ENCODE results near the gene KANK4. TPM values are rescaled to one million over a fixed set of nuclear protein-coding genes. Genes with fewer than 3 reads are reported as not detected.

Gene KANK4
- total and polyA plus RNA-seq, 2 of the 8 experiments (the other 6 are each of a cell fraction or from before 2014, with no cell fraction given): 0.22 to 0.26 TPM

DNA sequence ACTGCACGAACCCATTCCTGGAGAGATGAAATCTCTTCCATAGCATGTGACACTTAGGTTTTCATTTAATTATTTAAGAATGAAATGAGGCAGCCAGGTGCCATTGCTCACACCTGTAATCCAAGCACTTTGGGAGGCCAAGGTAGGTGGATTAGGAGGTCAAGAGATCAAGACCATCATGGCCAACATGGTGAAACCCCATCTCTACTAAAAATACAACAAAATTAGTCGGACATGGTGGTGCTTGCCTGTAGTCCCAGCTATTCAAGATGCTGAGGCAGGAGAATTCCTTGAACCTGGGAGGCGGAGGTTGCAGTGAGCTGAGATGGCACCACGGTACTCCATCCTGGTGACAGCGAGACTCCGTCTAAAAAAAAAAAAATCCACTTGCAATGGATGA lies 106.8 kb downstream of the KANK4 start:
- H2BK12ac ChIP-seq (ENCODE audit: low read depth, low read length): no peak overlapping the region
- H3K27me3 ChIP-seq (replicated peaks in 1 of 4; ENCODE audit: control insufficient read depth in 3 of 4, extremely low read depth in 1 of 4, insufficient read depth in 3 of 4, low read length in 3 of 4): no peaks in the 10 kb centered on the region
- CTCF ChIA-PET (ENCODE audit: partially characterized antibody): interaction anchor here (1.0 to 1.2 kb wide), 2 partner anchors 37 to 191 kb away, joined by 3 to 9 read pairs; no protein-coding TSS in a partner anchor
- H3K9me3 ChIP-seq (ENCODE audit: insufficient read depth in 2 of 2, low read depth in 1 of 2, low read length in 1 of 2): peaks cover 0 to 9% of the 10 kb centered on the region in 2 experiments; a peak in 2 of 4 replicates
- no peak for FAIRE-seq
- H3K27ac ChIP-seq (ENCODE audit: low read depth, low read length): no peak overlapping the region
- H4K91ac ChIP-seq (replicated peaks; ENCODE audit: insufficient read length, low read length): no peak overlapping the region
- no peak overlapping the region for H3K14ac ChIP-seq (ENCODE audit: insufficient read length)
- H3K4me1 ChIP-seq (replicated peaks in 1 of 4; ENCODE audit: control insufficient read depth in 3 of 4, insufficient read depth in 4 of 4, low read length in 3 of 4): no peaks in the 10 kb centered on the region
- H3K23me2 ChIP-seq (ENCODE audit: low read depth, low read length): no peaks in the 10 kb centered on the region
- H2BK120ac ChIP-seq (replicated peaks; ENCODE audit: low read depth, low read length): no peak overlapping the region
- no peak overlapping the region for H3K4me2 ChIP-seq (ENCODE audit: insufficient read depth in 1 of 2, low read depth in 2 of 2, low read length in 2 of 2)
- H3K56ac ChIP-seq (replicated peaks; ENCODE audit: insufficient read length, low read depth, low read length): no peak overlapping the region
- H3K4me3 ChIP-seq (ENCODE audit: extremely low read depth in 1 of 4, insufficient read depth in 2 of 4, low read depth in 3 of 4, low read length in 4 of 4): no peak overlapping the region
- H3K18ac ChIP-seq (ENCODE audit: extremely low read depth, low read length): no peak overlapping the region
- H2BK20ac ChIP-seq (ENCODE audit: low read length): no peak overlapping the region
- no peak overlapping the region for H3K4ac ChIP-seq (replicated peaks; ENCODE audit: insufficient read length, low read depth, low read length)
- H3K9ac ChIP-seq (replicated peaks in 1 of 4; ENCODE audit: extremely low read depth in 1 of 4, low read depth in 3 of 4, low read length in 3 of 4): no peak overlapping the region
- H4K5ac ChIP-seq (ENCODE audit: insufficient read length, low read depth, low read length): no peak overlapping the region
- peaks cover 16 to 54% (median 42%) of the 10 kb centered on the region in 4 experiments for H3K36me3 ChIP-seq (ENCODE audit: control insufficient read depth in 2 of 4, insufficient read depth in 4 of 4, low read length in 3 of 4)
- no peak overlapping the region for H2AFZ ChIP-seq (ENCODE audit: low read length)
- POLR2A ChIA-PET (ENCODE audit: partially characterized antibody): interaction anchor here (0.9 to 26.8 kb wide), 29 partner anchors 14 to 199 kb away, joined by 3 to 1232 read pairs (median 4); partner anchors contain the start of genes KANK4 and L1TD1
- WGBS, 2 experiments (ENCODE audit: extremely low coverage in 1 of 2, insufficient coverage in 1 of 2, insufficient read length in 1 of 2, insufficient replicate concordance in 2 of 2, low coverage in 1 of 2, low lambda C conversion rate in 2 of 2, missing lambda C conversion rate in 1 of 2): 89% methylated on average over 6 of the region's 6 CpGs; no CpG with 5 or more reads in 1 of the 2 experiments
- DNase-seq (ENCODE audit: low read depth in 1 of 2, low spot score in 2 of 2): no peak
- peaks cover 0 to 30% of the 10 kb centered on the region in 2 experiments; a peak in 1 of 4 replicates for H3K79me2 ChIP-seq (ENCODE audit: control insufficient read depth in 1 of 2, insufficient read depth in 2 of 2, low read length in 2 of 2)
- peaks cover 4 to 11% of the 10 kb centered on the region in 2 experiments for H4K20me1 ChIP-seq (replicated peaks in 1 of 2; ENCODE audit: control insufficient read depth in 1 of 2, insufficient read depth in 2 of 2, low read length in 2 of 2)
- H2AK5ac ChIP-seq (ENCODE audit: low read depth, low read length): no peak overlapping the region
- no peak overlapping the region for H2BK15ac ChIP-seq (ENCODE audit: low read length)
- no peak overlapping the region for H4K8ac ChIP-seq (ENCODE audit: extremely low read depth, insufficient read depth, low read length)
- no peaks in the 10 kb centered on the region for H3K79me1 ChIP-seq (ENCODE audit: low read depth, low read length)
- no peak overlapping the region for H2BK5ac ChIP-seq (ENCODE audit: low read depth, low read length)
- H3K23ac ChIP-seq (ENCODE audit: insufficient read length): no peak overlapping the region
- TF ChIP-seq EGR1 (IDR thresholded peaks at IDR 0.05; ENCODE audit: borderline replicate concordance, low read depth, low read length) (no peak), CEBPB (IDR thresholded peaks at IDR 0.05; ENCODE audit: low read depth, low read length) (no peak), POU5F1 (IDR thresholded peaks at IDR 0.05; ENCODE audit: low read depth, low read length) (no peak), RNF2 (IDR thresholded peaks at IDR 0.05; ENCODE audit: borderline replicate concordance, low read depth, low read length, missing control alignments, poor library complexity, severe bottlenecking) (no peak), SP2 (IDR thresholded peaks at IDR 0.05; ENCODE audit: low read length) (no peak), ASH2L (IDR thresholded peaks at IDR 0.05; ENCODE audit: low read length) (no peak), RBBP5 (IDR thresholded peaks at IDR 0.05; ENCODE audit: borderline replicate concordance, low read depth, low read length) (no peak), EZH2 (IDR thresholded peaks at IDR 0.05; ENCODE audit: low read depth, low read length, severe bottlenecking) (no peak), KDM1A (IDR thresholded peaks at IDR 0.05; ENCODE audit: borderline replicate concordance, low read length) (no peak), BCL11A (IDR thresholded peaks at IDR 0.05; ENCODE audit: low read depth in 2 of 2, low read length in 2 of 2) (no peak), MAFK (IDR thresholded peaks at IDR 0.05; ENCODE audit: low read depth, low read length) (no peak), E2F6 (IDR thresholded peaks at IDR 0.05) (no peak), SP4 (IDR thresholded peaks at IDR 0.05; ENCODE audit: low read length) (no peak), CHD1 (IDR thresholded peaks at IDR 0.05; ENCODE audit: low read depth, low read length) (no peak)

All from H1 (cell line).